ENCODE measurements around the gene COL4A6. TPM values are rescaled to one million over a fixed set of nuclear protein-coding genes. Genes with fewer than 3 reads are reported as not detected.

The COL4A6 gene
- total RNA-seq = 20.8 and 32.0 TPM in 2 replicates

DNA sequence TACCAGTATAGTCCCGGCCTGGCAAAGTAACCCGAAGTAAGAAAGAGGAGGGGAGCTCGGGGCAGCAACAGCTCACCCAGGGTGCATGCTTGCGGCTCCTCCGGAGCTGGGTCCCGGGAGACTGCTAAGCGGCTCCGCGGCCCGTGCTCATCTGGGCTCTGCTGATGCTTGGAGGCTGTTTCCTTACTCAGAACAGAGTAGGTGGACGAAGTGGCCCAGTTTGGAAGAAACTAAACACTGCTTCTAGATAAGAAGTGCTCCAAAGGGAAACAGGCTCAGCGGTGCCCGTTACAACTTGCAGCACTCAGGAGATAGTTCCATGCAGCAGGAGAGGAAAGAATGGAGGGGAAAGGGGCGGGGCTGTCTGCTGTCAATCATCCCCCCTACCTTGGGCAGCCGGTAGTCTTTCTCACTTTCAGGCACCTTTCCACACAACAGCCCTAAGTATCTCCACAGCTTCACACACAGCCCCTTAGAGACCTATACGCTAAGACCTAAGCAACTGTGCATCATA is at the start of gene COL4A6:
Gene COL4A6, minus strand, starts transcription at position 313 of the 514 bp plus-strand sequence. Its CDS starts 226 bp downstream, at position 87.

DNA sequence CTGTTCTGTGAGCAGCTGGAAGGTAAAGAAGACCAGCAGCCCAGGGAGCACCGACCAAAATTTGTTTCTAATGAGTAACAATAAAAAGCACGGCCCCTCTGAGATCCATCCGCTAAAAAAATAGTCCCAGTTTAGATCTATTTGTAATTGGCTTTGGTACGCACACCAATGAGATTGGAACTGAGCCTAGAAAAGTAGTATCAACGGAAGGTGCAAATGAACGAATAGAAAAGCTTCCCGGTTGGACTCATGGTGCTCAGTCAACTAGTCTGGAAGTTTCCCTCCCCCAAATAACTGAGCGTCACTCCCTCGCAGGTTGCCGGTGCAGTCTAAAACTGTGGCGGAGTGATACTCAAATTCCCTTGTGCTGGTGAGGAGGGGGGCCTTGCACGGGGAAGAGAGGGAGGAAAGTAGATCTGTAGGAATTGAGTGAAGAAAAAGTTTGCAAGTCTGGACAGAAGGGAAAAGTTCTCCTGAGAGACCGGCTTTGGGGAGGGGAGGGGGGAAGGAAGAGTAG is 1.3 kb upstream of the COL4A6 start, which contains the start of gene COL4A5:
Gene COL4A5, plus strand, starts transcription at position 413 of the 517 bp plus-strand sequence. CDS start 288 bp downstream, outside the sequence.

Other genes with a start within 250 kb of the COL4A6 start
- 58.4 and 143 TPM in 2 replicates for gene COL4A5, start 1.4 kb upstream of the COL4A6 start, total RNA-seq